Heart right ventricle (tissue), 16 donors: ENCODE results near the gene COL6A2. TPM values are rescaled to one million over a fixed set of nuclear protein-coding genes. Genes with fewer than 3 reads are reported as not detected.

ENCODE experiments used
- ATAC-seq, 8 donors: fragments of 200-7000 bp; cut with Tn5 transposase; one replicate each; pipeline ENCODE4 v1.9.1; 2020; ENCODE audit warnings: mild to moderate bottlenecking in 8 of 8, moderate library complexity in 8 of 8, moderate number of reproducible peaks in 1 of 8
- DNase-seq, 2 donors: peaks; one replicate each; pipeline ENCODE4 v3.0.0-alpha.2; 2020
- H3K27ac ChIP-seq, 10 donors: fragments of 200-600 bp; sonication (generic) in 2 of 10; one replicate each; pipeline versions ENCODE4 v1.5.0 to v1.8.0; 2020 to 2022; ENCODE audit warnings: mild to moderate bottlenecking in 3 of 10
- H3K27me3 ChIP-seq, 7 donors: fragments of 200-600 bp; one replicate each; pipeline ENCODE4 v1.8.0; 2021 to 2022; ENCODE audit warnings: mild to moderate bottlenecking in 2 of 7
- H3K36me3 ChIP-seq, 9 donors: fragments of 200-600 bp; sonication (generic) in 1 of 9; one replicate each; pipeline versions ENCODE4 v1.5.0 to v1.8.0; 2020 to 2022; ENCODE audit warnings: mild to moderate bottlenecking in 2 of 9
- H3K4me1 ChIP-seq, 9 donors: fragments of 200-600 bp; sonication (generic) in 1 of 9; one replicate each; pipeline versions ENCODE4 v1.5.0 to v1.8.0; 2020 to 2022; ENCODE audit warnings: mild to moderate bottlenecking in 4 of 9
- H3K4me3 ChIP-seq, 10 donors: fragments of 200-600 bp; sonication (generic) in 2 of 10; one replicate each; pipeline versions ENCODE4 v1.5.0 to v1.8.0; 2020 to 2022; ENCODE audit warnings: mild to moderate bottlenecking in 7 of 10, moderate library complexity in 2 of 10
- H3K9me3 ChIP-seq, 11 donors: fragments of 200-600 bp in 10 of 11; sonication (generic) in 2 of 11; one replicate each; pipeline versions ENCODE4 v1.5.0 to v1.8.0; 2013 to 2022; ENCODE audit warnings: mild to moderate bottlenecking in 2 of 11, control low read depth in 1 of 11, moderate library complexity in 1 of 11
- whole genome bisulfite sequencing, 2 donors: extraction: QIAGEN DNeasy Blood & Tissue Kit; methylation state at CpG; one replicate each; pipeline ENCODE4 v1.1.7; 2013; ENCODE audit warnings: inconsistent platforms in 1 of 2; 5-methylcytosine and 5-hydroxymethylcytosine counted together
- intact Hi-C, 10 donors: fragments of 100-400 bp; cut with DNase I; formaldehyde crosslinking; loops; one replicate each; pipeline versions ENCODE4 v1.11.1 to v1.14.2; 2022
- polyA plus RNA-seq, 2 donors: library from polyadenylated mRNA; stranded (reverse); fragments of 200-250 nt; gene quantifications; one replicate each; pipeline ENCODE4 v1.2.3, GENCODE V29; 2013
- total RNA-seq, 10 donors: library from RNA; stranded (reverse); fragmentation: NEBNext Ultra II Directional in 3 of 10; extraction: Animal tissue kit (Norgen Biotek cat#: 25700) in 3 of 10; gene quantifications; one replicate each; pipeline versions ENCODE4 v1.2.1 to v1.2.4, GENCODE V29; 2021 to 2023
- TF ChIP-seq, protein P1 (sequence below), 9 donors: fragments of 200-600 bp; sonication (generic) in 2 of 9; IDR thresholded peaks; one replicate each; pipeline versions ENCODE4 v1.5.0 to v1.8.0; 2021 to 2022; ENCODE audit warnings: antibody characterized with exemption in 9 of 9, mild to moderate bottlenecking in 5 of 9, moderate library complexity in 1 of 9
- donor health status: Arrhythmogenic right ventricular cardiomyopathy.
- donor health status: ischemic (EF 13 %, LVEDD 7.1; RV severe dilation, severe dysfunction).
- donor health status: healthy with polysubstance abuse.
- donor health status: DM: no; HTN: yes; CAD: no.
- donor health status: DM: no; HTN: no; CAD: no.
- donor health status: ischemic (EF 25% LVEDD 6.9; RV normal size, moderate dysfunction).
- donor health status: ischemic (EF 25% LVEDD 5.7; RV mildly dilated, moderate dysfunction).
- donor health status: healthy.
- donor health status: DM: yes; HTN: yes; CAD: no.
- donor health status: Ischemic cardiomyopathy.
- donor health status: ischemic (EF 35%, LVEDD 5.7; RV mildly dilated, moderate dysfunction).
- donor health status: nonischemic (EF 11% LVEDD 7.7; RV severe dilation, severe dysfunction).
- donor health status: DM: yes; HTN: yes; CAD: no.
- donor health status: PGD.
- donor health status: ischemic (EF 29% LVEDD 5.4; RV normal size, mild dysfunction).
- donor health status: nonischemic (EF 23%, LVEDD 6.1; RV moderate dilation, normal function).

COL6A2 gene
- total and polyA plus RNA-seq, 12 donors = 76.6 to 370 (median 162) TPM

DNA sequence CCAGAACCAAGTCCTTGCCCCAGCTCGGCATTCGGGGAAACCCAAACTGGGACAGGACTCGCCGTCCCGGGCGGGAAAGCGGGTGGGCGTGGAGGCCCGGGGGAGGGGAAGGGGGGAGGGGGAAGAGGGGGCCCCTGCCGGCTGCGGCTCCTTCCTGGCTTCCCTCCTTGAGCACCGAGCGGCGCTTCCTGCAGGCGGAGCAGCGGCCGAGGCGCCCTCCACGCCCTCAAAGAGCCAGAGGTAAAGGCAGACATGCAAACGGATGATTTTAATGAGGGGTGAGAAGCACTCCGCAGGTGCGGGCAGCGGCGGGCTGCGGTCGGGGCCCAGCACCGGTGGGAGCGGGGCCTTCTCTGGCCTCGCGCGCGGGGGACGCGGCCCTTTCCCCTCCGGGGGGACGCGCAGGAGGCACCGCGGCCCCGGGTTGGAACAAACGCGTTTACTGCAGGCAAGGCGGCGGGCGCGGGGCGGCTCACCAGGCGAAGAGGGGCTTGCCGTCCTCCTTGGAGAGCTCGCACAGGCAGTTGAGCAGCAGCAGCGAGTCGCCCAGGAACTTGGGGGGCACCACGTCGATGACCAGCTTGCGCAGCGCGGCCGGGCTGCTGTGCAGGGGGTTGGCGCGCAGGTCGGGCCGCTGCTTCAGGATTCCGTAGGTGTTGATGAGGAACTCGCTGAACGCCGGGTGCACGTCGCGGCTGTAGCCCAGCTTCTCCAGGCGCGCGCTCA is 63.2 kb downstream of the COL6A2 start:
- Histone ChIP-seq H3K4me1 (no peaks in the 10 kb centered on the region), H3K36me3 (peaks cover 0 to 12% (median 0%) of the 10 kb centered on the region in 9 donors), H3K27ac (no peak overlapping the region), H3K4me3 (peak overlapping the region in 2 of 10 donors; percentile 14 to 17), H3K9me3 (no peaks in the 10 kb centered on the region), H3K27me3 (no peaks in the 10 kb centered on the region)
- ATAC-seq = peak in 1 of 8 donors; percentile 41
- intact Hi-C loops = no loop called here
- DNase-seq = no peak
- TF ChIP-seq, protein P1, sequence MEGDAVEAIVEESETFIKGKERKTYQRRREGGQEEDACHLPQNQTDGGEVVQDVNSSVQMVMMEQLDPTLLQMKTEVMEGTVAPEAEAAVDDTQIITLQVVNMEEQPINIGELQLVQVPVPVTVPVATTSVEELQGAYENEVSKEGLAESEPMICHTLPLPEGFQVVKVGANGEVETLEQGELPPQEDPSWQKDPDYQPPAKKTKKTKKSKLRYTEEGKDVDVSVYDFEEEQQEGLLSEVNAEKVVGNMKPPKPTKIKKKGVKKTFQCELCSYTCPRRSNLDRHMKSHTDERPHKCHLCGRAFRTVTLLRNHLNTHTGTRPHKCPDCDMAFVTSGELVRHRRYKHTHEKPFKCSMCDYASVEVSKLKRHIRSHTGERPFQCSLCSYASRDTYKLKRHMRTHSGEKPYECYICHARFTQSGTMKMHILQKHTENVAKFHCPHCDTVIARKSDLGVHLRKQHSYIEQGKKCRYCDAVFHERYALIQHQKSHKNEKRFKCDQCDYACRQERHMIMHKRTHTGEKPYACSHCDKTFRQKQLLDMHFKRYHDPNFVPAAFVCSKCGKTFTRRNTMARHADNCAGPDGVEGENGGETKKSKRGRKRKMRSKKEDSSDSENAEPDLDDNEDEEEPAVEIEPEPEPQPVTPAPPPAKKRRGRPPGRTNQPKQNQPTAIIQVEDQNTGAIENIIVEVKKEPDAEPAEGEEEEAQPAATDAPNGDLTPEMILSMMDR (IDR thresholded peaks at IDR 0.05) = no peak
- WGBS, 2 donors = 72 to 79% methylated on average over 58 to 66 of the region's 72 CpGs

DNA sequence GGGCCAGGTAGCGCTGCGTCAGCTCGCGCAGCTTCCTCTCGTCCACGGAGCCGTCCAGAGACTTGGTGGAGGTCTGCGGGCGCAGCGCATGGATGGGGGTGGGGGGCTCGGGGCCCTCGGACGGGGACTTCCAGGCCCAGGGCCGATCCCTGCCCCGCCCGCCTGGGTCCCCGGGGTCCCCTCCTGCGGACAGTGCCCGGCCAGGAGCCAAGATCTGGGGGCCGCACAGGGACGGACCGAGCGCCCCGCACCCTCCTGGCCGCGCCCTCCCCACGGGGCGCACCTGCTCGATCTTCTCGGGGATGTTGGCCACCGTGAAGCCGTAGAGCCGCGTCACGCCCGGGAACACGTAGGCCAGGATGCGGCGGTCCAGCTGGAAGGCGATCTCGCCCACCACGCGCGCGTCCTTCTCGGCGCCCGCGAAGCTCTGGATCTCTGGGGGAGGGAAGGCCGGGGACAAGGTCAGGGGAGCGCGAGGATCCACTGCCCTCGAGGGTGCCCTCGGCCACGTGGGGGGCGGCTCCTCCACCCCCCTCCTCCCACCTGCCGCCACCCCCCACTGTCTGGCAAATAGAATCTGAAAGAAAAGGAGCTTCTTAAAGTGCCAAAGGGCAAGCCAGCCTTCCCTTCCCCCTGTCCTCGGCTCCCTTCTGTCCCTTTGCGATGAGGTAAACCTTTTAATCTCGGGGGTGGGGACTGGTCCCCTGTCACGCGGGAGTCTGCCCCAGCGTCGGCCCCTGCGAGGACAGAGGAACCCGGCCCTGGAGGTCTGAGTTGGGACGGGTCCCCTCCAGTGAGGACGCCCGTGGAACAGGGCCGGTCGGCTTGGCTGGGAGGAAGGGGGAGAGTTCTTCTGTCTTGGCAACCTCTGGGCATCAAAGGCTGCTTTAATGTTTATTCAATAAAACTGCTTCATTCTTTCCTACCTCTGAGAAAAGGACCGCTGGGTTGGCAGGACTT is 64.0 kb downstream of the COL6A2 start:
- intact Hi-C loops = no loop called here
- DNase-seq = no peak
- 76 to 85% methylated on average over 63 to 72 of the region's 72 CpGs for WGBS, 2 donors

DNA sequence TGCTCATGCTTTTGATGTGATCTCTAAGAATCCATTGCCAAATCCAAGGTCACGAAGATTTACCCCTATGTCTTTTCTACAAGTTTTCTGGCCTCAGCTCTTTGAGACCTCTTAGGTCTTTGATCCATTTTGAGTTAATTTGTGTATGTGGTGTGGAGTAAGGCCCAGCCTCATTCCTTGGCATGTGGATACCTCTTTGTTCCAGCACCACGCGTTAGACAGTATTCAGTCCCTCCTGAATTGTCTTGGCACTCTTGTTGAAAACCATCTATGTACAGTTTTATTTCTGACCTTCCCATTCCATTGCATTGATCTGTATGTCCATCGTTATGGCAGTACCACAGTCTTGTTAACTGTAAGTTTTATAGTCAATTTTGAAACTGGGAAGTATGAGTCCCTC is 65.5 kb downstream of the COL6A2 start:
- intact Hi-C loops = no loop called here
- Histone ChIP-seq H3K36me3 (peaks cover 0 to 12% (median 0%) of the 10 kb centered on the region in 9 donors), H3K4me1 (no peaks in the 10 kb centered on the region), H3K9me3 (no peaks in the 10 kb centered on the region), H3K27me3 (no peaks in the 10 kb centered on the region), H3K27ac (no peak overlapping the region), H3K4me3 (no peak overlapping the region)
- ATAC-seq (no peak), DNase-seq (no peak)
- TF ChIP-seq, protein P1 (IDR thresholded peaks at IDR 0.05) = no peak
- WGBS, 2 donors = 69 to 75% methylated on average over 4 of the region's 4 CpGs

More for the DNA sequence above, 64.0 kb downstream of the COL6A2 start:
- H3K4me3 ChIP-seq = peak overlapping the region in 1 of 10 donors; percentile 17
- H3K9me3 ChIP-seq = no peaks in the 10 kb centered on the region
- H3K27me3 ChIP-seq = no peaks in the 10 kb centered on the region
- ATAC-seq = no peak
- TF ChIP-seq, protein P1 (IDR thresholded peaks at IDR 0.05) = no peak
- no peak overlapping the region for H3K27ac ChIP-seq
- peaks cover 0 to 12% (median 0%) of the 10 kb centered on the region in 9 donors for H3K36me3 ChIP-seq
- H3K4me1 ChIP-seq = no peaks in the 10 kb centered on the region

DNA sequence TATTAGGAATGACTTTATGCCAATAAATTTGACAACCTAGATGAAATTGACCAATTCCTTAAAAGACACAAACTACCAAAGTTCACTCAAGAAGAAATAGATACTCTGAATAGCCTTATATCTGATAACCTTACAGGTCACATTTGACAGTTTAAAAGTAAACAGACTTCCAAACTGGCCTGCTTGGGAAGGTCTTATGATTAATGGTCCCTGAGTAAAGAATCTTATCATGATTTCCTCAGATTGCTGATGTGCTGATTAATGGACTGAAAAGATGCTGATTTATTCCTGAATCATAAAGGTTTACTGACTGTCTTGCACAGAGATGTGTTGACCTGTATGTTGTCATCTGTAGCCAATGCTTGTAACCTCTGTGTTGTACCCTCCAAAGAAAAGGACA is 67.2 kb downstream of the COL6A2 start:
- H3K9me3 ChIP-seq = no peaks in the 10 kb centered on the region
- H3K27ac ChIP-seq = no peak overlapping the region
- no peak for DNase-seq
- H3K27me3 ChIP-seq = no peaks in the 10 kb centered on the region
- intact Hi-C loops = no loop called here
- no peaks in the 10 kb centered on the region for H3K4me1 ChIP-seq
- TF ChIP-seq, protein P1 (IDR thresholded peaks at IDR 0.05) = no peak
- peaks cover 0 to 12% (median 0%) of the 10 kb centered on the region in 9 donors for H3K36me3 ChIP-seq
- H3K4me3 ChIP-seq = no peak overlapping the region
- no peak for ATAC-seq
